GM06990 (cell line): Measurements from ENCODE around the gene SLC35E2B.

ENCODE experiments used
- DNase-seq: peaks from one replicate; pipeline ENCODE4 v3.0.0-alpha.2; 2011; ENCODE audit not compliant: insufficient read length; ENCODE audit errors: extremely low read depth
- H3K27me3 ChIP-seq: replicated peaks from 2 replicates; pipeline ENCODE4 v1.6.0; 2011; ENCODE audit warnings: low read length; ENCODE audit not compliant: control insufficient read depth, insufficient read depth
- H3K36me3 ChIP-seq: 2 replicates; pipeline ENCODE4 v1.5.1; 2011; ENCODE audit warnings: low read length; ENCODE audit not compliant: control insufficient read depth, insufficient read depth
- H3K4me3 ChIP-seq: replicated peaks from 2 replicates; pipeline ENCODE4 v1.5.1; 2011; ENCODE audit warnings: low read depth, mild to moderate bottlenecking, control low read depth, low read length
- TF ChIP-seq, protein P1 (sequence below): IDR thresholded peaks from 2 replicates; pipeline ENCODE4 v1.5.1; 2011; ENCODE audit warnings: low read length, control low read depth, mild to moderate bottlenecking, inconsistent platforms; ENCODE audit not compliant: insufficient read depth, poor library complexity, severe bottlenecking

Gene SLC35E2B

DNA sequence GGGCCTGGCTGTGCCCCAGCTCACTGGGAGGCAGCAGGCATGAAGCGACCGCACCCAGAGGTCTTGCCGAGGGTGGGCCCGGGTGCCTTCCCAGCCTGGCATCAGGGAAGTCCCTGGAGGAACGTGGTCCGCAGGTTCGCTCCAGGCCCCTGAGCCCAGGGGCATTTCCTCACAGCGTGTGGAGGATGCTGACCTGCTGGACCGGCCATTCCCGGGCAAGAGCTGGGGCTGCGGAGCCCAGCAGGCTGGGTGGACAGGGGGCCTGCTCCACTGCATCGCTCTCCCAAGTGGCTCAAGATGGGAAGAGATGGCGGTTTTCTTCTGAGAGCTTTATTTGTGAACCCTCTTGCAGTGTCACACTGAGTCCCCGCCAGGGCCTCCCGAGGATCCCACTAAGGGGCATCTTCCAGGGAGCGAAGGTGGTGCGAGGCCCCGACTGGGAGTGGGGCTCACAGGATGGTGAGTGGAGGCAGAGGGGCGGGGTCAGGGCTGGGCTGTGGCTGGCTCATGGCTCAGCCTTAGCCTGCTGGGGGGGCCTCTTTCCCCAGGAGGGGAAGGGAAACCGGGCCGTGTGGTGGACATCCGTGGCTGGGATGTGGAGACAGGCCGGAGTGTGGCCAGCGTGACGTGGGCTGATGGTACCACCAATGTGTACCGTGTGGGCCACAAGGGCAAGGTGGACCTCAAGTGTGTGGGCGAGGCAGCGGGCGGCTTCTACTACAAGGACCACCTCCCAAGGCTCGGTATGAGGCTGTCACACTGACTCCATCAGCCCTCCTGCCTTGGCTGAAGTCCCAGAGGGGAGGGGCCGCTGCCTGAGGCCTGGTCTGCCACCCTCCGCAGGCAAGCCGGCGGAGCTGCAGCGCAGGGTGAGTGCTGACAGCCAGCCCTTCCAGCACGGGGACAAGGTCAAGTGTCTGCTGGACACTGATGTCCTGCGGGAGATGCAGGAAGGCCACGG is 67.9 kb downstream of the SLC35E2B start:
- Histone ChIP-seq H3K4me3 (no peak overlapping the region), H3K36me3 (no peaks in the 10 kb centered on the region; the same call in 1 of the 2 replicates), H3K27me3 (no peaks in the 10 kb centered on the region)
- TF ChIP-seq, protein P1, sequence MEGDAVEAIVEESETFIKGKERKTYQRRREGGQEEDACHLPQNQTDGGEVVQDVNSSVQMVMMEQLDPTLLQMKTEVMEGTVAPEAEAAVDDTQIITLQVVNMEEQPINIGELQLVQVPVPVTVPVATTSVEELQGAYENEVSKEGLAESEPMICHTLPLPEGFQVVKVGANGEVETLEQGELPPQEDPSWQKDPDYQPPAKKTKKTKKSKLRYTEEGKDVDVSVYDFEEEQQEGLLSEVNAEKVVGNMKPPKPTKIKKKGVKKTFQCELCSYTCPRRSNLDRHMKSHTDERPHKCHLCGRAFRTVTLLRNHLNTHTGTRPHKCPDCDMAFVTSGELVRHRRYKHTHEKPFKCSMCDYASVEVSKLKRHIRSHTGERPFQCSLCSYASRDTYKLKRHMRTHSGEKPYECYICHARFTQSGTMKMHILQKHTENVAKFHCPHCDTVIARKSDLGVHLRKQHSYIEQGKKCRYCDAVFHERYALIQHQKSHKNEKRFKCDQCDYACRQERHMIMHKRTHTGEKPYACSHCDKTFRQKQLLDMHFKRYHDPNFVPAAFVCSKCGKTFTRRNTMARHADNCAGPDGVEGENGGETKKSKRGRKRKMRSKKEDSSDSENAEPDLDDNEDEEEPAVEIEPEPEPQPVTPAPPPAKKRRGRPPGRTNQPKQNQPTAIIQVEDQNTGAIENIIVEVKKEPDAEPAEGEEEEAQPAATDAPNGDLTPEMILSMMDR, result no peak
- peak; percentile 15 for DNase-seq

DNA sequence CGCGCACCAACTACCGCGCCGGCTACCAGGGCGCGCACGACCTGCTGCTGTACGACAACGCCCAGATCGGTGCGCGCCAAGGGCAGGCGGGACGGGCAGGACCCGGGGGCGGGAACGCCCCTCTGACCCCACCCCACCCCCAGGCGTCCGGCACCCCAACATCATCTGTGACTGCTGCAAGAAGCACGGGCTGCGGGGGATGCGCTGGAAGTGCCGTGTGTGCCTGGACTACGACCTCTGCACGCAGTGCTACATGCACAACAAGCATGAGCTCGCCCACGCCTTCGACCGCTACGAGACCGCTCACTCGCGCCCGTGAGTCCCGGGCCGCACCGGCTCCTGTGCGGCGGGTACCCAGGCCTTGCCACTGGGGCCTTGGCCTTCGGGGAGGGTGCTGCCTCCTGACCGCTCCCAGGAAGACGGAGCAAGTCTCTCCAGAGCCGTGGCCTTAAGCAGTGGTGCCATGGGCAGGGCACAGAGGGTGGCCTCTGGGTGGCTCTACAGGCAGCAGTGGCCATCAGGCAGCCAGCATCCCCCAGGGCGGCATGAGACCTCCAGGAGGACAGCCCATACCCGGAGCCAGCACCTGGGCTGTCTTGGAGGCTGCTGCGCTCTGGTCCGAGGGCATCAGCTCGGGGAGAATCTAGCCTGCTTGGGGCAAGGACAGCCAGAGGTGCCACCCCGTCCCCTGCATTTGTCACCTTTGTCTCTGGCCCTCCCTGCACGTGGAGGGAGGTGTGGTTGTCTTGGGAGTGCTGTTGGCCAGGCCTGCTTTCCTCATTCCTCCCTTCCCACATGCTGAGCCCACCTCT is 68.8 kb downstream of the SLC35E2B start:
- Histone ChIP-seq H3K4me3 (no peak overlapping the region), H3K27me3 (no peaks in the 10 kb centered on the region), H3K36me3 (no peaks in the 10 kb centered on the region; the same call in 1 of the 2 replicates)
- TF ChIP-seq, protein P1, result no peak
- DNase-seq, result peak; percentile 24

DNA sequence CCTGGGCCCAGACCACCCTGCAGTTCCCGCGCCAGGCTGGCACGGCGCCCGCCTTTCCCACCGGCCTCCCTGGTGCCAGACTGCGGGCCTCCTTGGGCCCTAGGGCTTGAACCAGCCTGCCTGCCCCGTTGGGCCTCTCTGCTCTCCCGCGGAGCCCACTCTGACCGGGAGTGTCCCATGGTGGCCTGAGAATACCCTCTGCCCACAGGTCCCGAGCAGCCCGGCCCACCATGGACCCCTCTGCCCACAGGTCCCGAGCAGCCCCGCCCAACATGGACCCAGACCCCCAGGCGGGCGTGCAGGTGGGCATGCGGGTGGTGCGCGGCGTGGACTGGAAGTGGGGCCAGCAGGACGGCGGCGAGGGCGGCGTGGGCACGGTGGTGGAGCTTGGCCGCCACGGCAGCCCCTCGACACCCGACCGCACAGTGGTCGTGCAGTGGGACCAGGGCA is 69.4 kb downstream of the SLC35E2B start:
- no peak overlapping the region for H3K4me3 ChIP-seq
- peak; percentile 9 for DNase-seq
- no peaks in the 10 kb centered on the region for H3K27me3 ChIP-seq
- TF ChIP-seq, protein P1, result no peak
- H3K36me3 ChIP-seq, result no peaks in the 10 kb centered on the region; the same call in 1 of the 2 replicates

DNA sequence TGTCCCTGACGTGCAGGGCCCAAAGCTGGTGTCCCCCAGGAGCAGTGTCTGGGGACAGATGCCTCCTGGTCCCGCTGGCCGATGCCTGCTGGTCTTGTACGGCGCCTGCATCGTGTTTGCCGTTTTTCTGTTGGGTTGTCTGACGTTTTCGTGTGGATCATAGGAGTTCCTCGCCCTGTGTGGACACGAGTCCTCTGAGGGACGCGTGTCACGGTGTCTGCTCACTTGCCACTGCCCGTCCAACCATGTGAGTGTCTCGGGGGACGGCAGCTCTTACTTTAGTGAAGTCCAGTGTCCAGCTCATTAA is 69.9 kb downstream of the SLC35E2B start:
- TF ChIP-seq, protein P1, result no peak
- Histone ChIP-seq H3K27me3 (no peaks in the 10 kb centered on the region), H3K36me3 (peaks cover 2% of the 10 kb centered on the region; the same call in 1 of the 2 replicates), H3K4me3 (no peak overlapping the region)
- no peak for DNase-seq

DNA sequence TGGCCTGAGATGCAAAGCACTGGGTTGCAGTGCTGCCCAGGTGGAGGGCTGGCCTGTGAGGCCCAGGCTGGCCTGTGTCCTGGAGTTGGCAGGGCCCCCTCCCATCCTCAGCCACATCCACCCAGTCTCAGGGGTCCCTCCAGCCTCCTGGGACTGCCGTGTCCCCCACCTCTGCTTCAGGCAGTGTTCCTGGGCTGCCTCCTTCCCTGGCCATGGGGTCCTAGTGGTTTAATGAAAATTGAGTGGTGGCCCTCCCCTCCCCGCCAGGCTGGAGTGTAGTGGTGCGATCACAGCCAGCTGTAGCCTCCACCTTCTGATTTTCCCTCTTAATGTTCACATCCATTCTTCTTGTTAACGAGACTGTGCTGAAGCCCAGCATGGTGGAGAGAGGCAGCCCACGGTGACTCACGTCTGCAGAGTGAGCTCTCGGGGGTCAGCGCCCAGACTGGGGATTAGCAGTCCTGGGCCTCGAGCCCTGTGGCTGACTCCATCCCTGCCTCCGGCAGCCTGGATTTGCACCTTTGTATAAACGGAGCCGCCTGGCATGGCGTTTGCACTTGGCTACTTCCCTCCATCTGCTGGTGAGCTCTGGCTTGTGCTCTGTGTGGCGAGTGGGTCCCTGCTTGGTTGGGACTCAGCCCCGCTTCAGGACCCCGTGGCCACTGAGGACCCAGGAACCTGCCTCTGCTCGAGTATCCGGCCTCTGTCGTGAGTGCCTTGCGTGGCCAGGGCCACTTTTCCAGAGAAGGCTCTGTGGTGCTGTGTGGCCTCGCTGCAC is 70.4 kb downstream of the SLC35E2B start:
- H3K27me3 ChIP-seq, result no peaks in the 10 kb centered on the region
- peaks cover 2% of the 10 kb centered on the region; the same call in 1 of the 2 replicates for H3K36me3 ChIP-seq
- no peak for DNase-seq
- no peak overlapping the region for H3K4me3 ChIP-seq
- TF ChIP-seq, protein P1, result no peak
